K562 (cell line): Measurements from ENCODE around the gene CDC45. TPM values are rescaled to one million over a fixed set of nuclear protein-coding genes. Genes with fewer than 3 reads are reported as not detected.

Source experiments
- E2F5 ChIP-seq: sonication (generic); formaldehyde crosslinking; IDR thresholded peaks from 2 replicates; pipeline ENCODE4 v1.8.0; 2022; ENCODE audit warnings: mild to moderate bottlenecking, missing genetic modification reagents
- EGR1 ChIP-seq: fragments of 450-650 bp; conservative IDR thresholded peaks from 2 replicates; pipeline ENCODE4 v1.6.1; 2017; ENCODE audit warnings: mild to moderate bottlenecking
- ETV6 ChIP-seq, 3 experiments: fragments of 150-350 bp in 1 of 3; sonication (generic) in 1 of 3; formaldehyde crosslinking in 1 of 3; IDR thresholded peaks; 2 replicates each; pipeline versions ENCODE4 v1.6.1 to v1.8.0; 2014 to 2022; ENCODE audit warnings: borderline replicate concordance in 2 of 3, low read depth in 2 of 3, antibody characterized with exemption in 1 of 3, low read length in 1 of 3, mild to moderate bottlenecking in 1 of 3, missing genetic modification reagents in 1 of 3
- GMEB1 ChIP-seq: fragments of 250-450 bp; sonication (Bioruptor Pico); IDR thresholded peaks from 2 replicates; pipeline ENCODE4 v1.4.0; 2020; ENCODE audit warnings: mild to moderate bottlenecking
- ID3 ChIP-seq, 2 experiments: fragments of 250-450 bp in 1 of 2; fragments of 450-650 bp in 1 of 2; sonication (Bioruptor Pico) in 1 of 2; IDR thresholded peaks; 2 replicates each; pipeline versions ENCODE4 v1.6.1 to v1.8.0; 2016 to 2021; ENCODE audit warnings: mild to moderate bottlenecking in 2 of 2, moderate library complexity in 2 of 2, missing compliant biosample characterization in 1 of 2, missing genetic modification characterization in 1 of 2
- MEF2A ChIP-seq: IDR thresholded peaks from 2 replicates; pipeline ENCODE4 v1.6.1; 2011; ENCODE audit warnings: low read depth, mild to moderate bottlenecking, low read length, moderate library complexity; ENCODE audit not compliant: control insufficient read depth
- POLR2G ChIP-seq: fragments of 200-400 bp; formaldehyde crosslinking; IDR thresholded peaks from 2 replicates; pipeline ENCODE4 v1.6.1; 2017; ENCODE audit warnings: low read depth, mild to moderate bottlenecking, antibody characterized with exemption, low read length, moderate library complexity
- RBFOX2 ChIP-seq: fragments of 200-400 bp; formaldehyde crosslinking; IDR thresholded peaks from 2 replicates; pipeline ENCODE4 v1.6.1; 2017; ENCODE audit warnings: low read depth, mild to moderate bottlenecking, low read length, moderate library complexity
- TFAP4 ChIP-seq: sonication (generic); formaldehyde crosslinking; IDR thresholded peaks from 2 replicates; pipeline ENCODE4 v1.8.0; 2022; ENCODE audit warnings: missing genetic modification reagents, mild to moderate bottlenecking, moderate library complexity, borderline replicate concordance
- UBTF ChIP-seq, 2 experiments: IDR thresholded peaks; 2 replicates each; pipeline ENCODE4 v1.6.1; 2012; ENCODE audit warnings: improper control_type of control experiment in 2 of 2, low read depth in 2 of 2, low read length in 2 of 2, borderline replicate concordance in 1 of 2
- ZNF589 ChIP-seq: fragments of 200-800 bp; sonication (Bioruptor generic); IDR thresholded peaks from 2 replicates; pipeline ENCODE4 v1.6.1; 2016; ENCODE audit warnings: low read depth, missing genetic modification characterization, missing compliant biosample characterization
- ZNF639 ChIP-seq, 2 experiments: fragments of 200-800 bp in 1 of 2; sonication (Bioruptor generic) in 1 of 2; sonication (generic) in 1 of 2; formaldehyde crosslinking in 1 of 2; IDR thresholded peaks in 1 of 2; conservative IDR thresholded peaks in 1 of 2; 2 replicates each; pipeline versions ENCODE4 v1.5.0 to v1.6.1; 2016 to 2020; ENCODE audit warnings: missing compliant biosample characterization in 1 of 2, missing genetic modification characterization in 1 of 2, missing genetic modification reagents in 1 of 2
- polyA plus RNA-seq, 8 experiments: library from polyadenylated mRNA; depleted of rRNA in 4 of 8; stranded (reverse) in 5 of 8; unstranded in 3 of 8; fragments of >200 nt; fragmentation: Nextera tagmentation in 2 of 8; fragmentation: Illumina TruSeq in 1 of 8; extraction: Ambion mirVana in 2 of 8; extraction: Trizol in 1 of 8; gene quantifications; 2 replicates each; pipeline versions ENCODE4 v1.2.1 to v1.2.3, GENCODE V29; 2011 to 2014; ENCODE audit warnings: inconsistent platforms in 1 of 8, missing spikeins in 1 of 8
- total RNA-seq, 7 experiments: library from RNA; depleted of rRNA in 6 of 7; stranded (reverse); fragments of >200 nt in 6 of 7; fragmentation: Illumina TruSeq in 2 of 7; extraction: Trizol in 2 of 7; gene quantifications; 2 replicates each; pipeline versions ENCODE4 v1.2.1 to v1.2.3, GENCODE V29; 2011 to 2021; ENCODE audit warnings: low replicate concordance in 1 of 7

Gene CDC45
- total and polyA plus RNA-seq, 9 of the 15 experiments (the other 6 are each of a cell fraction or from before 2014, with no cell fraction given): 251 to 580 (median 410) TPM

- 0 out of 4 replicates have a peak, but pooled peaks of 1 of the 2 experiments have one; percentile 32 for TF ChIP-seq UBTF (IDR thresholded peaks at IDR 0.05; ENCODE audit: borderline replicate concordance in 1 of 2, low read depth in 2 of 2, low read length in 2 of 2)
- peak; percentile 39; the same call in 1 of the 2 replicates for TF ChIP-seq TFAP4
- no peak for TF ChIP-seq ID3 (CRISPR knock-in tag; IDR thresholded peaks at IDR 0.05)
- TF ChIP-seq ID3 (tag; IDR thresholded peaks at IDR 0.05): peak; percentile 84; the same call in 1 of the 2 replicates
- TF ChIP-seq ETV6 (IDR thresholded peaks at IDR 0.05; ENCODE audit: borderline replicate concordance in 1 of 2, low read depth in 2 of 2, low read length in 1 of 2): no peak
- TF ChIP-seq ETV6 (CRISPR knock-in tag; IDR thresholded peaks at IDR 0.05; ENCODE audit: borderline replicate concordance): no peak
- TF ChIP-seq MEF2A: no peak
- peak; percentile 52 for TF ChIP-seq POLR2G
- TF ChIP-seq GMEB1 (CRISPR knock-in tag): peak; percentile 79
- peak; percentile 29; the same call in 1 of the 2 replicates for TF ChIP-seq EGR1
- peak in 1 of 2 experiments; percentile 78; a peak in 1 of 4 replicates for TF ChIP-seq ZNF639 (CRISPR knock-in tag; conservative IDR thresholded peaks at IDR 0.05 in 1 of 2, IDR thresholded peaks at IDR 0.05 in 1 of 2)
- peak; percentile 91; the same call in 1 of the 2 replicates for TF ChIP-seq E2F5 (CRISPR knock-in tag)
- TF ChIP-seq RBFOX2: peak; percentile 59
- 0 out of 2 replicates have a peak, but pooled peaks have one; percentile 2 for TF ChIP-seq ZNF589 (CRISPR knock-in tag)
Measured at GRCh38 chr22:19566279-19567156, 86.8 kb downstream of the CDC45 start (continued).
